Activated naive CD4-positive, alpha-beta T cell treated with anti-CD3 and anti-CD28 coated beads, Interleukin-2, amount 50 U/mL, for 16 hours (primary cell): ENCODE measurements around the gene OR1I1.

Source experiments
- DNase-seq: peaks from one replicate; pipeline ENCODE4 v3.0.0-alpha.2; 2020

OR1I1 gene

DNA sequence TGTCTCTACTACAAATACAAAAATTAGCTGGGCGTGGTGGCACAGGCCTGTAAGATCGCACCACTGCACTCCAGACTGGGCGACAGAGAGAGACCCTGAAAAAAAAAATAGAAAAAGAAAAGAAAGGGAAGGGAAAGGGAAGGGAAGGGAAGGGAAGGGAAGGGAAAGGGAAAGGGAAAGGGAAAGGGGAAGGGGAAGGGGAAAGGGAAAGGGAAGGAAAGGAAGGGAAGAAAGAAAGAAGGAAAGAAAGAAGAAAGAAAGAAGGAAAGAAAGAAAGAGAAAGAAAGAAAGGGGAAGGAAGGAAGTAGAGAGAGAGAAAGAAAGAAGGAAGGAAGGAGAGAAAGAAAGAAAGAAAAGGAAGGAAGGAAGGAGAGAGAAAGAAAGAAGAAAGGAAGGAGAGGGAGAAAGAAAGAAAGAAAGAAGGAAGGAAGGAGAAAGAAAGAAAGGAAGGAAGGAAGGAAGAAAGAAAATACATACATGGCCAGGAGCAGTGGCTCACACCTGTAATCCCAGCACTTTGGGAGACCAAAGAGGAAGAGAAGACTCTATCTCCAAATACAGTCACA is 17.1 kb downstream of the OR1I1 start:
- no peak for DNase-seq

DNA sequence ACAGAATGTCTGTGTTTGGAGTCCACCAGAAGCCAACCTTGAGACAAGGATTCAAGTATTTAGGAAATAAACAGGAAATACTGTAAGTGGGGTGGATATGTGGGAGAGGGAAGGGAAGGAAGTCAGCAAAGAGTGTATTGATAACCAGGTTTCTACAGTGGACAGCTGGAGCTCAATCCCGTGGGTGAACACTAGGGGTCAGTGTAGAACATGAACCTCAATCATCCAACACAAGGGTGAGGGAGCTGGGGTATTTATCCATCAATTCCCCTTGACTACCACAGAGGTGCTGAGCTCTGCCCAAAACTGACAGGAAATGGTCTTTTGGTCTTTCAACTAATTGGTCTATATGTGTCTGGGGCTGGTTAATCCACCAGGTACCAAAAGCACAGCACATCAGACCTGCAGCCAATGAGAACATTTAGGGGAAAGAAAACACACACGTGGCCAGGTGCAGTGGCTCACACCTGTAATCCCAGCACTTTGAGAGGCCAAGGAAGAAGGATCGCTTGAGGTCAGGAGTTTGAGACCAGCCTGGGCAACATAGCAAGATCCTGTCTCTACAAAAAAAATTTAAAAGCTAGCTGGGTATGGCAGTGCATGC is 19.6 kb downstream of the OR1I1 start:
- peak; percentile 54 for DNase-seq

- DNase-seq: no peak
Observed at GRCh38 chr19:15104003-15104402, 22.0 kb downstream of the OR1I1 start.

DNA sequence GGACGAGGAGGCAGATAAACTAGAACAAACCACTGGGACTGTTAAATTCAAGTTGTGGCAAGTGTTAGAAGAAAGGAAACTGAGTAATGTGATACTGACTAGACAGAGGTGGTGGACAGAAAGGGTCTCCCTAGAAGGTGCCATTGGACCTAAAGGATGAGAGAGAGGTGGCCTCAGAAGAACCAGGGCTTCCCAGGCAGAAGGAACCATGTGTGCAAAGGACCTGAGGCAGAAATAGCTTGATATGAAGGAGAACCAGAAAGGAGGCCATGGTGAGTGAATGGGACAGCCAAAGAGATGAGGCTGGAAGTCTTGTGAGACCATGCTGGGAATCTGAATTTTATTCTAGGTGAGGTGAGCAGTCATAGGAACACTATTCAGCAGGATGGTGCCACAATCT is 22.4 kb downstream of the OR1I1 start:
- DNase-seq: no peak

- no peak for DNase-seq
Observed at GRCh38 chr19:15105044-15105443, 23.0 kb downstream of the OR1I1 start.

GRCh38 chr19:15107061-15108010 is 25.3 kb downstream of the OR1I1 start, which contains the start of gene SYDE1:
Gene SYDE1 (plus strand): TSS chr19:15107401. CDS start chr19:15107434, 33 bp downstream.
- DNase-seq: peak; percentile 38

- no peak for DNase-seq
Observed at GRCh38 chr19:15108145-15108844, 26.3 kb downstream of the OR1I1 start.

DNA sequence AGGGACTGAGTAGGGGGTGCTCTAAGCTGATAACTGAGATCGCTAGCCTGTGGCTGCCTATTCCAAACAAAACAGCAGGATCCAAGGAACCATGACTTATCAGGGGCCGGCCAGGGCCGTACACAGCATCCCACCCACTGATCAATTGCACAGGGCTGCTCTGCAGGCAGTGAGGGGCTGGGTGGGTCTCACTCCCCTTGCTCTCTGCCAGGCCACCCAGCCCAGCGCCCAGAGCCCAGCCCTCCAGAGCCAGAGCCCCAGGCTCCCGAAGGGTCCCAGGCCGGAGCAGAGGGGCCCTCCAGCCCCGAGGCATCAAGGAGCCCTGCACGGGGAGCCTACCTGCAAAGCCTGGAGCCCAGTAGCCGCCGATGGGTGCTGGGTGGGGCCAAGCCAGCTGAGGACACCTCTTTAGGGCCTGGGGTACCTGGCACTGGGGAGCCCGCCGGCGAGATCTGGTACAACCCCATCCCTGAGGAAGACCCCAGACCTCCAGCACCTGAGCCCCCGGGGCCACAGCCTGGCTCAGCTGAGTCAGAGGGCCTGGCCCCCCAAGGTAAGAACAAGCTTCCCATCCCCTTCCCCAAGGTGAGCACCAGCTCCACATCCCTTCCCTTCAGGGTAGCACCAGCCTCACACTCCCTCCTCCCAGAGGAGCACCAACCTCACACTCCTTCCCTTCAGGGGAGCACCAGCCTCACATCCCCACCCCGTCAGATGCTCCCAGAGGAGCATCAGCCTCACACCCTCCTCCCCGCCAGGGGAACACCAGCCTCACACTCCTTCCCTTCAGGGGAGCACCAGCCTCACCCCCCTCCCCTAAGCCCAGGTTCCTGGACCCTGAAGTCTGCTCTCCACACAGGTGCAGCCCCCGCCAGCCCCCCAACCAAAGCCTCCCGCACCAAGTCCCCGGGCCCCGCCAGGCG is 27.1 kb downstream of the OR1I1 start:
- DNase-seq: no peak

- no peak for DNase-seq
Observed at GRCh38 chr19:15109768-15110417, 27.9 kb downstream of the OR1I1 start.

- DNase-seq: no peak
Observed at GRCh38 chr19:15110418-15110815, 28.4 kb downstream of the OR1I1 start.

DNA sequence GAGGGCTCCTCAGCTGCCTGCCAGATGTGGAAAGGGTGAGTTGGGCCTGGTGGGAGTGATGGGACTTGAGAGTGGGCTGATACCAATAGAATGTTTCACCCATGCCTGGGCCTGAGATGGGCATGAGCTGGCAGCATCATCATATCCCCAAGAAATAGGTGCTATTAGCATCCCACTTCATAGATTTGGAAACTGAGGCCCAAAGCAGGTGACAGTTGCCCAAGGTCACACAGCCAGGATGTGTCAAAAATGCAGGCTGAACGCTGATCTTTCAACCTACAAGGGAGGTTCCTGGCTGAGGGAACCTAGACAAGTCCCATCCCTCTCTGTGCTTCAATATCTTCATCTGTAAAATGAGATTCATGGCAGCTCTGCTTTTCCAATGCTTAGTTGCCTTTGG is 29.7 kb downstream of the OR1I1 start:
- no peak for DNase-seq

DNA sequence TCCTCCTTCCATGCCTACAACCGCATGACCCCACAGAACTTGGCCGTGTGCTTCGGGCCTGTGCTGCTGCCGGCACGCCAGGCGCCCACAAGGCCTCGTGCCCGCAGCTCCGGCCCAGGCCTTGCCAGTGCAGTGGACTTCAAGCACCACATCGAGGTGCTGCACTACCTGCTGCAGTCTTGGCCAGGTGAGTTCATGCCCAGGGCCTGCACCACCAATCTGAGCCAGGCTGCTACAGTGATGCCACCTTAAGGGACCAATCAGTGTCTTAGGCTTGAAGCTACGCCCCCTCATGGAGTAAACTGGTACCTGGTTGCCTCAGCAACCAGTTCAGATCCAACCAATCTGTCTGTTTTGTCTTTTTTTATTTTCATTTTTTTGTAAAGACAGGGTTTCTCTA is 30.4 kb downstream of the OR1I1 start:
- DNase-seq: no peak

GRCh38 chr19:15113245-15114152 is 31.5 kb downstream of the OR1I1 start:
- no peak for DNase-seq

DNA sequence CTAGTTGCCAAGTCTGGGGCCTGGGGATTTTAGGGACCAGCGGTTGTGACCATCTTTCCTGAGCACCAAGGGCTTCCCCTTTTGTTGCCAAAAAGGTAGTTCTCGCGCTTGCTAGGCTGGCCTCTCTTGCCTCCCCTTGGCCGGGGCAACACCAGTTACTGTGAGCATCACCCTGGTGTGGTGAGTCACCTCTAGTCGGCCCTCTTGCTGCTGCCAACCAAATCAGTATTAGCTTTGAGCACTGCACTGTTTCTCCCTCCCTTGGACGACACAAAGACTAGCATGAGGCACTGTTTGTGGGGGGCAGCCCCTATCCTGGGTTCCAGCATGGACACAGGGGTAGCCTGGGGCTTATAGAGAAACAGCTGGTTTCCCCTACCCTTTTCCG is 32.1 kb downstream of the OR1I1 start:
- DNase-seq: no peak

- no peak for DNase-seq
Observed at GRCh38 chr19:15115080-15115479, 33.1 kb downstream of the OR1I1 start.

DNA sequence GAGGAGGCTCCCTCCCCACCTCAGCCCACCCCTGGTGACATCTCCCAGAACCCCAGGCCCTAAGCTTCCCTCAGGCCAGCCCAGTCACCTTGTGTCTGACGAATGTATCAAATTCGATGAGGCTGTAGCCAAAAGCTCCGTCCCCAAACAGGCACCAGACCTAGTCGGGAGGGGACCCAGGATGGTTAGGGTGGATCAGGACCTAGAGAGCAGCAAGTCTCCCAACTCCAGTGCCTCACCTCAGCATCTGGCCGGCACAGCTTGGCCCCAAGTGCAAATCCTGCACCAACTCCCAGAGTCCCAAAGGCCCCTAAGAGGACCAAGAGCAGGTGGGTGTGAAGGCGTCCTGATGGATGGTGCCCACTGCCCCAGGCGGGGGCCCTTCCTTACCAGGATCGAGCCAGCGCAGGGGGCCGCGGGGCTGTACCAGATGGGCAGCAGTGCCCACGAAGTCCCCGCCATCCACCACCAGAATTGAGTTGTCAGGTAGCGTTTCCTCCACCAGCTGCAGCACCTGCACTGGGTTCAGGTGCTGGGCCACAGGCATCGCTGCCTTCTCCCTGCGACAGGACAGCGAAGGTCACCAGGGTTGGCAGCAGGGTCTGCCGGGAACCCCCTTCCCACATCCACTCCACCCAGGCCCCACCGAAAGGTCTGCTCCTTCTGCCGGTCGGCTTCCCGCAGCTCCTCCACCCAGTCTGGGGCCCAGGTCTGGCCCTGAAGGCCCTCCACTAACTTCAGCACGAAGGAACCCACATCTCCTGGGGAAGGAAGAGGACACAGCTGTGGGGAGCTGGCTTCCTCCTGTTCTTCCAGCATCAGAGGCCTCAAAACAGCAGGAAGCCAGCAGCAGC is 34.0 kb downstream of the OR1I1 start:
- no peak for DNase-seq

GRCh38 chr19:15116856-15117255 is 34.8 kb downstream of the OR1I1 start:
- no peak for DNase-seq

GRCh38 chr19:15118248-15118647 is 36.2 kb downstream of the OR1I1 start:
- DNase-seq: no peak

GRCh38 chr19:15118789-15119494 is 36.9 kb downstream of the OR1I1 start:
- no peak for DNase-seq
